Measurements from ENCODE around the gene RPL41.
"Not testable (repeated sequence)": the region's sequence is repeated elsewhere in the genome, so short reads cannot be mapped to it uniquely, and the experiment has no call there.

The RPL41 gene

DNA sequence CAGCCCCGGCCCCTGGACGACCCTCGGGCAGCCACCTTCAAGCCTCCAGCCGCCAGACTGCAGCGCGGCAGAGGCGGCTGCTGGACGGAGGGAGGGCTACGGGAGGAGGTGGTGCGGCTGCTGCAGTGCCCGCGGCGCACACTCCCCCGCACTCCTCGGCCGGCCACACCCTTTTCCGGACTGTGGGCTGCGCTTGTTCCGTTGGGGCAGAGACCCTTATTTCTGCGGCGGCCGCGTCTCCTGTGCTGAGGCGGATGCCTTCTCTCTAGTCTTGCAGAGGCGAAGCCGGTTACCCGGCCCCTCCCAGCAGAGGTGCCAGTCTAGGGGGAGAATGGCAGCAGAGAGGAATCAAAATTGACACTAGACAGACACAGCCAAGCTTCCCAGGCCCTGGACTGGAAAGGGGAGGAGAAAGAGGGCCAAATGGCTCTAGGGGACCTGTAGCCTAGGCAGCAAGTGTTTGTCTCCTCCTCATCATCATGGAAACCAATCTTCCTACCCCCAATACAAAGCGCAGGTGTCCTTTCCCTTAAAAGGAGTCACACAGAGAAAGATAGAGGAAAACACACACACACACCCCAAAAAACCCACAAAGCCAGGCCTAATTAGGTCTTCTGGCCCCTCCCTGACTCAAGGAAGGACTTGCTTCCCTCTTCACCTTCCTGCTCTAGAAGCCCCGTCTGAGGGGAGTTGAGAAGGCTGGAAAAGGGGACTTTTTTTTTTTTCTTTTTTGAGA, 12.9 kb downstream of the RPL41 start:
- DNase-seq, result no peak

DNA sequence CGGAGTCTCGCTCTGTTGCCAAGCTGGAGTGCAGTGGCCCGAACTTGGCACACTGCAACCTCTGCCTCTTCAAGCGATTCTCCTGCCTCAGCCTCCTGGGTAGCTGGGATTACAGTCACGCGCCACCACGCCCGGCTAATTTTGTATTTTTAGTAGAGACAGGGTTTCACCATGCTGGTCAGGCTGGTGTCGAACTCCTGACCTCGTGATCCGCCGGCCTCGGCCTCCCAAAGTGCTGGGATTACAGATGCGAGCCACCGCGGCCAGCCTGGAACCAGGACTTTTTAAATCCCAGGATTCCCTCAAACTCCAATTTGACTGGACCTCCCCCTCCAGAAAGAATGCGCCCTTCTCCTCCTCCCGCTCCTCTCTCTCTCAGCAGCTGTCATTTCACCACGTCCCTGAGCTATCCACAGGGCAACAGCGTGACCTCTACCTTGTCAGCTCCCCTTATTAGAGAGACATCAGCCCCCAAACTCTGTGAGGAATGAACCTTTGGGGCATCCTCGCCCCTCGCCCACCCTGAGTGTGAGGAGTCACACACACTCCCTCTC, 13.6 kb downstream of the RPL41 start:
- no peak for DNase-seq

DNA sequence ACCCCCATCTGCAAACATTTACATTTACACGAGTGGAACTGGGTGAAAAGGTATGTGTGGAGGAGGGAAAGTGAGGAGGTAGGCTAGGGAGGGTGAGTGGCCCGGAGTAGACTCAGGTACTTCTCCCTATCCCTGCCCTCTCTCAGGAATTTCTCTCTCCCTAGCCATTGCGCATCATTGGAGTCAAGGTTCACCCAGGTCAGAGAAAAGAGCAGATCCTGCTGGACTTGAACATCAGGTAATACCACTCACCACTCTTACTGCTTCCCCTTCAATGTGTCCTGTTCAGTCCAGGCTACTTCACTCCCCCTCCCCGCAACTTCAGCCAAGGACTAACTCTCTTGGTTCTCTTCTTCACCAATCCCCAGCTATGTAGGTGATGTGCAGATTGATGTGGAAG, 14.4 kb downstream of the RPL41 start:
- no peak for DNase-seq

DNA sequence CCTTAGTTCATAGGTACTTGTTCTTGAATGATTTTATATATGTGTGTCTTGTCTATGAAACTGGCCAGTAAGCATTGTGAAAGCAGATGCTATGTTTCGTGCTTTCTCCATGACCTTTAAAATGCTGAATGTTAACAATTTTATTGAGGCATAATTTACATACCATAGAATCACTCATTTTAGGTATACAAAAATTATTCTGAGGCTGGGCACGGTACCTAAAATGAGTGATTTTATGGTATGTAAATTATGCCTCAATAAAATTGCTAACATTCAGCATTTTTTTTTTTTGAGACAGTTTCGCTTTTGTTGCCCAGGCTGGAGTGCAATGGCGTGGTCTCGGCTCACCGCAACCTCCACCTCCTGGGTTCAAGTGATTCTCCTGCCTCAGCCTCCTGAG, 18.5 kb downstream of the RPL41 start:
- no peak for DNase-seq

DNA sequence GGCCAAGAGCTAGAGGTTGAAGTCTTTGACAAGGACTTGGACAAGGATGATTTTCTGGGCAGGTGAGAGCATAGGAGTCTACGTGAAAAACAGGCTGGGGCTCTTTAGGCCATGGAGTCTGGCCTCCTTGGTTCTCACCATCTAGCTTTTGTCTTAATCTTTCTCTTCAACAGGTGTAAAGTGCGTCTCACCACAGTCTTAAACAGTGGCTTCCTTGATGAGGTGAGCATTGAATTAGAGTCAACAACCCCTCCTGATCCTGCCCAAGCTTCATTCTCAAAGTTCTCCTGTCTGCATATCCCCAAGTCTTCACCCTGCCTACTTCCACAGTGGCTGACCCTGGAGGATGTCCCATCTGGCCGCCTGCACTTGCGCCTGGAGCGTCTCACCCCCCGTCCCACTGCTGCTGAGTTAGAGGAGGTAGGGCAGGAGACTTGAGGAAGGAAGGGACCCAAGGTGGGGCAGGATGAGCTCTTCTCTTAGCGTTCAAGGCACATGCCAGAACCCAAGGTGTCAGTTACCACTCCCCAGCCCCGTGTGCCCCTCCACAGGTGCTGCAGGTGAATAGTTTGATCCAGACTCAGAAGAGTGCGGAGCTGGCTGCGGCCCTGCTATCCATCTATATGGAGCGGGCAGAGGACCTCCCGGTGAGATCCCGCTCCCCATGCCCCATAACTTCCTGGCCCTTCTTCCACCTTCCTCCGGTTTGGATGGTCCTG, 21.6 kb downstream of the RPL41 start:
- no peak for DNase-seq

DNA sequence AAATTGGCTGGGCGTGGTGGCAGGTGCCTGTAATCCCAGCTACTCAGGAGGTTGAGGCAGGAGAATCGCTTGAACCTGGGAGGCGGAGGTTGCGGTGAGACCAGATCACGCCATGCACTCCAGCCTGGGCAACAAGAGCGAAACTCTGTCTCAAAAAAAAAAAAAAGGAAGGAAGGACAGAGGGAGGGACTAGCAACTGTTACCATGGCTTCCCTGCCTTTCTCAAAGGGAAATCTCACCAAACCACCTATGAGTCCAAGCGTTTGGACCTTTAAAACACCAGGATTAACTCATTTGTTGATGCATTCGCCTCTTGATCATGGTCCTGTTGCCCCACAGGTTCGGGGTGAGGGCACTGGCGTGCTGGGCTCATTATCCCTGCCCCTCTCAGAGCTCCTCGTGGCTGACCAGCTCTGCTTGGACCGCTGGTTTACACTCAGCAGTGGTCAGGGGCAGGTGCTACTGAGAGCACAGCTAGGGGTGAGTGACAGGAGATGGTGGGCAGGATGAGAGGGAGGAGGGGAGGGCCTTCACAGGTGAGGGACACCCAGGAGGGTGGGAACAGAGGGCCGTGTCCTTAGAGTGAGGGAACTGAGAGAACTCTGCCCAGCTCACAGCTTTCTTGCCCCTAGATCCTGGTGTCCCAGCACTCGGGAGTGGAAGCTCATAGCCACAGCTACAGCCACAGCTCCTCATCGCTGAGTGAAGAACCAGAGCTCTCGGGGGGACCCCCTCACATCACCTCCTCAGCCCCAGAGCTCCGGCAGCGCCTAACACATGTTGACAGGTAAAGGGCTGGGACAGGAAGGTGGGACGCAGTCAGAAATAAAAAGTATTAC, 25.7 kb downstream of the RPL41 start:
- DNase-seq, result no peak

DNA sequence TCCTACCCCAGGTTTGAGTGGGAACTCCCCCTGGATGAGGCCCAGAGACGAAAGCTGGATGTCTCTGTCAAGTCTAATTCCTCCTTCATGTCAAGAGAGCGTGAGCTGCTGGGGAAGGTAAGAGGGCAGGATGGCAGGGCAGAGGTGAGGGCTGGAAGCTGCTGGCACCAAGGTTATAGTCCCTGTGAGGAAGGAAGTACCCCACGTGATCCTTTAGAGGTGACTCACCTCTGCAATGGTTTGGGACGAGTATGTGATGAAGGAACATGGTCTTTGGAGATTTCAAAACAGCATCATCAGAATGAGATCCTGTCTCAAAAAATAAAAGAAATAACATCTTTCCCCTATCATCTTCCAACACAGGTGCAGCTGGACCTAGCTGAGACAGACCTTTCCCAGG, 26.8 kb downstream of the RPL41 start:
- no peak for DNase-seq

DNA sequence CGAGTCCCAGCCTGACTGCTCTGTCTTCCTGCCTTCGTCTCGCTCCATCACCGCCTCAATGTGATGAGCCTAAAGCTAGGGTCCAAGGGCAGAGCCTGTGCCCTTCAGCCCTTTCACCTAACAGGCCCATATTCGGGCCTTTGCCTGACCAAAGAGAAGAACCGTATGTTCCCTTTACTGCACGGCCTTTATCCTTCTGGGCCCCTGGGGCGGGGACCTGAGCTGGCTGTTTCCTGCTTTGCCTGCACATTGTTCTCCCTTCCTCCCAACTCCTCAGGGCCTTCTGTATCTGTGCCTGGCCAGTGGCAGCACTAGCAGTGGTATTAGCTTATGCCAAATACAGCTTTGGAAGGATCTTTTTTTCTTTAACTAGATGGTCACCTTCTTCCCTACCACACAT, 27.4 kb downstream of the RPL41 start:
- no peak for DNase-seq

DNA sequence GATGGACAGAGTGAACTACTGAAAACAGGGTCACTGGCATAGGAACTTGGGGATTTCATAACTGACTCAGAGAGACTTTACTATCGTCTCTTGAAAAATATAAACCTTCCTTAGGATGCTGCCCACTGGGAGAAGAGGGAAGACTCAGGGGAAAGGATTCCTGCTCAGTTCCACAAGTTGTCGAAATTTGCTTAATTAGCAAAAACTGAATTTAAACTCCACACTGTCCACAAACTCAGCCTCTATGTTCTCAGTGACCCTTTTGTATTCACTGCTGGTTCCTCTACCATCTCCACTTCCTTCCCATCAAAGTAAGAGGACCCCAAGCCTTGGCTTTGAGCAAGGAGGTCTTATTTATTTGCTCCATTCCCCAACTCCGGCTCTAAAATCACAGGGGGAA, 28.8 kb downstream of the RPL41 start:
- no peak for DNase-seq

DNA sequence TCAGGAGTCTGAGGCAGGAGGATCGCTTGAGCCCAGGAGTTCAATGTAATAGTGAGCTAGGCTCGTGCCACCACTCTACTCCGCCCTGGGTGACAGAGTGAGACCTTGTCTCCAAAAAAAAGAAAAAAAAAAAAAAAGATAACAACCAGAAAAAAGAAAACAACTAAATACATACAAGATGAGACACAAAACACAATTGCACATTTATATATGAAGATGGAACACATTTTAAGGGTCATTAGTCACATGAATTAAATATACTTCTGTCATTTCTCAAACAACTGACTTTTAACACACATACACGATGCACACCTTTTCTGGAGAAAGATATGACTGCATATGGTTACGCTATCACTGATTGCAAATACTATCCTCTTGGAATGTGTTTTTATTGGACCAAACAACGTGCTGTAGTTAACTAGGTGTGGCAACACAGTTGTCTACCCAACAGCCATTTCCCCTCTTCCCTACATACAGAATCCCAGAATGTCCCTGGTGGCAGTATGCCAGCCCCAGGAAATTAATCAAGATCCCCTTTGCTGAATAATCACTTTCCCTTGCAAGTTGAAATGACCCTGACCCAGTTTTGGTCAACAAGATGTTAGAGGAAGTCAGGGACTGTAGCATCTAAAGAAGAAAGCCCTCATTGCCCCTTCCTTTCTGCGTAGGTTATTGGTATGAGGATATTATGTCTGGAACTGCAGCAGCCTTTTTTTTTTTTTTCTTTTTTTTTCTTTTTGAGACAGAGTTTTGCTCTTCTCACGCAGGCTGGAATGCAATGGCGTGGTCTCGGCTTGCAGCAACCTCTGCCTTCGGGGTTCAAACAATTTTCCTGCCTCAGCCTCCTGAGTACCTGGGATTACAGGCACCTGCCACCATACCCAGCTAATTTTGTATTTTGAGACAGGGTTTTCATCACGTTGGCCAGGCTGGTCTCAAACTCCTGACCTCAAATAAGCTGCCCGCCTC, 30.3 kb downstream of the RPL41 start:
- no peak for DNase-seq

DNA sequence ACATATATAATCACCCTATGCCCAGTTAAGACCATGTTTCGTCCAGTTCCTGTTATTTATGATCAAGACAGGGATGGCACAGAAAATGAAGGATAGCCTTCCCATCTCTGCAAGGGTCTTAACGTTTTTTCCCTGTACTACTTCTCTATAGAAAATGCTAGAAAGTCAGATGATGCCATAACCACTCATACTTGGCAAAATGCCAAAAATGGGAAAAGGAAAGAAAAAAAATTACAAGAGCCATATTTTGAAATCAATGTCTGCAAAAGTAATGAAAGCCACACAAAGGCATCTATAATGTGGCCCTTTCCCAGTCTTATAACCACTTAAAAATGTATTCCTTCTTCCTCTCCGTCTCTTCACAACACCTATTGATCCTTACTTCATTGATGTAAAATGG, 34.1 kb downstream of the RPL41 start:
- no peak for DNase-seq

DNA sequence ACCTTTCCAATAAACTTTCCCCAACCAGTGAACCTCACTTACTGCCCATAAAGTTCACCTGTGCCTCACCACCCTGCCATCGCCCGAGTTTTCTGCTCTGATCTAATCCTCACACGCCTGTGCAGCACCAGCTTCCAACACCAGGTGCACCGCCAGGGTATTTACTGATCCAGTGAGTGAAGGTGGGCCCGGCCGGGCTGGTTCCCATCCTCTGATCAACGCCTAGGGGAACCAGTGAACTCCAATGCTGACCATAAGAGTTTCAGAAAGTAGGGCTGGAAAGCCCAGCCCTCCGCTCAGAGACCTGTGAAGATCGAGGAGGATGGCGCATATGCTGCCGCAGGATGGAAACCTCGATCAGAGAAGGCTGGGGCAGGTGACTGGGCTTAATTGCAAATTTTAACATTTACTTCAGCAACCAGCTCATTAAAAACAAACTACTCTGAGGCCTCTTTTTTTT, 35.3 kb downstream of the RPL41 start:
- DNase-seq, result no peak

DNA sequence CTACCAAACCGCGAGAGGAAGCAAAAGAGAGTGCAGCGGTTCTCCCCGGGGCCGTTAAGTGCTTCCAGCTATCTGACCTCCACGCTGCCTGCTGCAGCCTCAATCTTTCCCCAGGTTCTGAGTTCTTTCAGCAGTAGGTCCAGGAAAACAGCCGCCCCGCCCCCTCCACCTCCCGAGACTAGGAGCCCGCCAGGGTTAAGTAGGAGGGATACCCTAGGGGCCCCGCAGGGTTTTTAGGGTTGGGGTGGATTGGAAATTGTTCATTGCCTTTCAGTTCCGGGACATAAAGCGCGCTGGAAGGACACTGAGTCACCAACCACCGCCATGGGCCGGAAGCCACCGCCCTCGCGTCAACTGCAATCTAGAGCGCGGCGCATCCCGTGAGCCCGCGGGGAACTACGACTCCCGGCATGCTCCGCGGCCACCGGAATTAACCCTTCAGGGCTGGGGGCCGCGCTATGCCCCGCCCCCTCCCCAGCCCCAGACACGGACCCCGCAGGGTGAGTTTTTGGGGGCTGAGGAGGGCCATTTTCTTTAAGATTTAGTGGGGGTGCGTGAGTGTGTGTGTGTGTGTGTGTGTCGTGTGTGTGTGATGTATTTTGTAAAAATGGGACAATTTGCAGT, 35.8 kb downstream of the RPL41 start, which contains the start of gene MYL6B:
Gene MYL6B, plus strand, starts transcription at position 456 of the 624 bp plus-strand sequence. CDS start 1,332 bp downstream, outside the sequence.
- peak; percentile 54 for DNase-seq

DNA sequence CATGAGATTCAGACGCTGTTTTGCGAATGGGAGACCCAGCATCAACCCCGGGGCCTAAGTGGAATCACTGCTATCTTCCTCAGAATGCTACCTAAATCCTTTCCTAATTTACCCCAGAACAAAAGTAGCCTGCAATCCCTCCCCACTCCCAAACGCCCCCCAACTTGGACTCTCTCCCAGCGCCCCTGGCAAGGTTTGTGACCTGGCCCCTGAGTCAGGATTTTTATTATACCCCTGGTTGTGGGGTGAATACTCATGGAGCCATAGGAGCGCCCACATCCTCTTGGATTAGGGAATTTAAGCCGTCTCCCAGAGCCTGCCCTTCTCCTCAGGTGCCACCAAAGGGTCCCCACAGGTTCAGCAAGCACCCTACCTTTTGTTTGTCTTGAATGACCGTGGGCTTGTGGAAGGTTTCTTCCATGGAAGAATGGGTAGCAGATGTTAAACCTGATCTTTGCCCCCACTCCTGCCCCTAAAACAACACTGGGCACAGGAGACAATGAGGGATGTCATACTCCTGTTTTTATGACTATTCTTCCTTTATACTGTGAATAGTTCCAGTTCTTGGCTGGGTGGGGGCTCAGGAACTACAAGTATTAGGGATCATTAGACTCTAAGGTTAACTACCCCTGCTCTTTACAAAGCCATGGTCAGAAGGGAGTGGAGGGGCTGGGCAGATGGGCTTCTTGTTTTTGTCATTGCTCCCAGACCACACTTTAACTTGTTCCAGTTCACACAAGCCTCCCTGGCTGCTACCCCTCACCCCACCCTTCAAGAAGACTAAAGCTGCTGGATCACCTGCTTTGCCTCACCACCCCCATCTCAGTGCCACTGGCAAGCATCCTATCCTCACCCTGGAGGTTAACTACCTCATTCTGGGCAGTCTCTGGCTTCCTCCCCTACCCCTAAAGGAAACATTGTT, 36.6 kb downstream of the RPL41 start:
- no peak for DNase-seq

DNA sequence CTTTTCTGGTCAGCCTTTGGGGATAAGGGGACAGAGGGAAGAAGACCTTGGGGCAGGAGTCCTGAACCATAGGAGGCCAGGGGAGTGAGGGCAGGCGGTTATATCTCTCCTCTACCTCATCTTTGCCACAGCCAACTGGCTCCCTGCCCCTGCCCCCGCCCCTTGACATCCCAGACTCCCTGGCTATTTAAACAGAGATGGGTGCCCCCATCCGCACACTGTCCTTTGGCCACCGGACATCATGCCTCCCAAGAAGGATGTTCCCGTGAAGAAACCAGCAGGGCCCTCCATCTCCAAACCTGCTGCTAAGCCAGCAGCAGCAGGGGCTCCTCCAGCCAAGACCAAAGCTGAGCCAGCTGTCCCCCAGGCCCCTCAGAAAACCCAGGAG, 37.2 kb downstream of the RPL41 start:
- no peak for DNase-seq

DNA sequence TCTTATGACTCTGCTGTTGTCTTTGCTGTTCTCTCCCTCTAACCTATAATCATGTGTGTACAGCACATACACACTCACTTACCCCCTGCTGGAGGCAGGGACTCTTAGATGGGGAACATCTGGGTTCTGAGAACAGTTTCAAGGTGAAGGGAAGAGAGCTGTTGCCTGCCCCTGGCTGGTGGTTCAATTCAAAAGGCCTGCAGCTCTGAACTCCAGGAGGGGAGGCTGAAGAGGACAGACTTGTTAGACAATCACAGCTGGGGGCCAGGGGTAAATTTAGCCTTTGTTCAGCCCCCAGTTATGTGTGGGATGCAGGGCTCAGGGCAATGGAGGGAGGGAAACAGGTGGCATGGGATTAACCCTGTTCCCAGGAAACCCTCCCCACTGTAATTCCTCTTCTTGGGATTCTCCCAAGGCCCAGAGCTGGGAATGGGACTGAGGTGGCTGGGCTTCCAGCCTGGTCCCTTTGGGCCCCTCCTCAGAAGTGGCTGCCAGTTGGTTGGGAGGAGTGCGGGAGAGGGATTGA, 37.9 kb downstream of the RPL41 start:
- no peak for DNase-seq

DNA sequence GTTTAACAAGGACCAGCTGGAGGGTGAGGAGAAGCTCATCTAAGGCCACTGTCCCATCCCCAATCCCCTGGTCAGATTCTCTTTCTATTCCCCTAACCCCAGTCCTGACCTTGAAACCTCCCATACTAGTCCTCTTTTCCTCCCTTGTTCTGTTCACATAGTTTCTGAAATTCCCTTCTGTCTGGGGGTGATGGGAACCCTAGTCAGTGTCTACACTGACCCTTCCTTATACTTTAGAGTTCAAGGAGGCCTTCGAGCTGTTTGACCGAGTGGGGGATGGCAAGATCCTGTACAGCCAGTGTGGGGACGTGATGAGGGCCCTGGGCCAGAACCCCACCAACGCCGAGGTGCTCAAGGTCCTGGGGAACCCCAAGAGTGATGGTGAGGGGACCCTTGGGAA, 38.4 kb downstream of the RPL41 start:
- no peak for DNase-seq

DNA sequence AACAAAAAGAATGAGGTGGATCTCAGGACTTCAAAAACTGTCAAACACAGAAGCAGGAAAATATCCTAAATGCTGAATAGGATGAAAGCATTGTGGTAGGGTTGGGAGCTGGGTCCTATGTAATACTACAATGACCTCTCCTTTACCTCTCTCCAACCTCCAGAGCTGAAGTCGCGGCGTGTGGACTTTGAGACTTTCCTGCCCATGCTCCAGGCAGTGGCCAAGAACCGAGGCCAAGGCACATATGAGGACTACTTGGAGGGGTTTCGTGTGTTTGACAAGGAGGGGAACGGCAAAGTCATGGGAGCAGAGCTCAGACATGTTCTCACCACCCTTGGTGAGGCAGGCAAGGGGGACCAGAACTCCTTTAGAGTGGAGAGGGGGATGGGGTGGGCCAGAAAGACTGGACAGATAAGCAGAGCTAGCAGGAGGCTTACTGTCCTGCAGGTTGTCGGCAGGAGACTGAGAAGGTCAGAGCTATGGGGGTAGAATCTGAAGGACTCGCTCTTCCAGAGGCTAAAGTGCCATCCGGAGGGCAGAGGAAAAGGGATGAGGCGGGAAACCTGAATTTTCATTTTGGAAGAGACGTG, 38.9 kb downstream of the RPL41 start:
- no peak for DNase-seq

DNA sequence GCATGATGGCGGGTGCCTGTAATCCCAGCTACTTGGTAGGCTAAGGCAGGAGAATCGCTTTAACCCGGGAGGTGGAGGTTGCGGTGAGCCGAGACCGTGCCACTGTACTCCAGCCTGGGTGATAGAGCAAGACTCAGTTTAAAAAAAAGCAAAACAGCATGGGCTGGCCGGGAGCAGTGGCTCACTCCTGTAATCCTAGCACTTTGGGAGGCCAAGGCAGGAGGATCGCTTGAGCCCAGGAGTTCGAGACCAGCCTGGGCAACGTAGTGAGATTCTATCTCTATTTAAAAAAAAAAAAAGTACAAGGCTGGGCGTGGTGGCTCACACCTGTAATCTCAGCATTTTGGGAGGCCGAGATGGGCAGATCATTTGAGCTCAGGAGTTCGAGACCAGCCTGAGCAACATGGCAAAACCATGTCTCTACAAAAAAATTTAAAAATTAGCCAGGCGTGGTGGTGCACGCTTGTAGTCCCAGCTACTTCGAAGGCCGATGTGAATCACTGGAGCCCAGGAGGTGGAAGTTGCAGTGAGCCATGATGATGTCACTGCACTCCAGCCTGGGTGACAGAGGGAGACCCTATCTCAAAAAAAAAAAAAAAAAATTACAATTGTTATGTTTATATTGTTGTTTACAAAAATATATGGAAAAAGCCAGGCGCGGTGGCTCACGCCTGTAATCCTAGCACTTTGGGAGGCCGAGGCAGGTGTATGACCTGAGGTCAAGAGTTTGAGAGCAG, 40.2 kb downstream of the RPL41 start:
- not testable (repeated sequence) for DNase-seq

Data from DMS79 (cell line).